CD4-positive, alpha-beta T cell treated with Interleukin-4 for 4 hours (primary cell): ENCODE results near the gene ELAPOR1.
"Not testable (repeated sequence)": the region's sequence is repeated elsewhere in the genome, so short reads cannot be mapped to it uniquely, and the experiment has no call there.

Experiments used
- DNase-seq: peaks from one replicate; pipeline ENCODE4 v3.0.0-alpha.2; 2020

ELAPOR1 gene

GRCh38 chr1:109140392-109140791 lies 26.5 kb downstream of the ELAPOR1 start:
- no peak for DNase-seq

- DNase-seq, result no peak
Measured at GRCh38 chr1:109142260-109142659, 28.3 kb downstream of the ELAPOR1 start.

GRCh38 chr1:109142725-109143124 lies 28.8 kb downstream of the ELAPOR1 start:
- not testable (repeated sequence) for DNase-seq

- no peak for DNase-seq
Measured at GRCh38 chr1:109148987-109149561, 35.2 kb downstream of the ELAPOR1 start.

- no peak for DNase-seq
Measured at GRCh38 chr1:109149874-109150601, 36.1 kb downstream of the ELAPOR1 start.

GRCh38 chr1:109151146-109151990 lies 37.5 kb downstream of the ELAPOR1 start:
- no peak for DNase-seq

- DNase-seq, result no peak
Measured at GRCh38 chr1:109152196-109152595, 38.3 kb downstream of the ELAPOR1 start.

GRCh38 chr1:109156916-109157385 lies 43.0 kb downstream of the ELAPOR1 start:
- no peak for DNase-seq

GRCh38 chr1:109158433-109158832 lies 44.5 kb downstream of the ELAPOR1 start:
- DNase-seq, result no peak

GRCh38 chr1:109159326-109159725 lies 45.4 kb downstream of the ELAPOR1 start:
- no peak for DNase-seq

GRCh38 chr1:109160071-109160840 lies 46.3 kb downstream of the ELAPOR1 start:
- DNase-seq, result no peak

GRCh38 chr1:109161858-109162606 lies 48.1 kb downstream of the ELAPOR1 start:
- DNase-seq, result peak; percentile 29

- no peak for DNase-seq
Measured at GRCh38 chr1:109162626-109163025, 48.7 kb downstream of the ELAPOR1 start.

GRCh38 chr1:109163551-109163950 lies 49.6 kb downstream of the ELAPOR1 start:
- no peak for DNase-seq
